Measurements from ENCODE around the gene GFI1. TPM values are rescaled to one million over a fixed set of nuclear protein-coding genes. Genes with fewer than 3 reads are reported as not detected.

Gene GFI1
- total and polyA plus RNA-seq, 8 donors, result 0.32 to 2.0 (median 0.65) TPM

DNA sequence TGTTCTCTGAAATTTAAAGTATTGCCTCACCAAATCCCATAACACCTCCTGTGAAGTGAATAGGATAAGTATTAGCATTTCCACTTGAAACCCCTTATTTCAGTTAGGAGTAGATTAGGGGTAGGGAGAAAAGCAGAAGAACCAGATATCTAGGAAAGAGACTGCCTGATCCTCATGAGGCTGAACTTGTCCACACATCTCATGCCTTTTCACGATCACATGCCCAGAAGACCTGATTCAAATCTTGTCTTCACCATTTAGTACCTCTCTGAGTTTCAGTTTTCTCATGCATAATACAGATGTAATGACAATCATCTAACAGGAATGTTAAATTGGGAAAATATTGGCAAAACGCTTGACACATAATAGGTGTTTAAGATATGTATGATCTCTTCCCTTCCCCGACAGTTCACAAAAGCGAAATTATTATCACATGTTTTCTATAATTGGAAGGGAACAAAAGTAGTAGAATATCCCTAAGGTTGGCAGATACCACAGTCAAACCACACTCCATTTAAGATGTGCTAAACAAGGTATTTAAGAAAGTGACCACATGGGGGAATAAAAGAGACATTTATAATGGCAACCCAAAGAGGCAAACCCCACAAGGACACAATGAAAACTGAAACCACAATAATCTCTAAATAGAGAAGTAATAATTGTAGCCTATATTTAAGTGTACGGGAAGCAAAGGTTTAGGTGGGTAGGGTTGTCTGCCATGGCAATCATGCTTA lies 25.2 kb downstream of the GFI1 start:
- no peak for TF ChIP-seq CTCF (IDR thresholded peaks at IDR 0.05)
- H3K36me3 ChIP-seq, result no peaks in the 10 kb centered on the region
- peaks cover 0 to 46% of the 10 kb centered on the region in 2 donors for H3K4me1 ChIP-seq
- H3K27me3 ChIP-seq, result no peaks in the 10 kb centered on the region
- intact Hi-C loops (cut with DNase I), result no loop called here
- H3K9me3 ChIP-seq, result no peaks in the 10 kb centered on the region
- ATAC-seq (no peak), DNase-seq (no peak)
- H3K4me3 ChIP-seq, result no peak overlapping the region
- peak overlapping the region in 1 of 2 donors; percentile 86 for H3K27ac ChIP-seq

GRCh38 chr1:92459871-92460320 lies 26.8 kb downstream of the GFI1 start:
- Histone ChIP-seq H3K4me1 (peaks cover 0 to 46% of the 10 kb centered on the region in 2 donors), H3K9me3 (no peaks in the 10 kb centered on the region), H3K36me3 (no peaks in the 10 kb centered on the region), H3K4me3 (no peak overlapping the region), H3K27me3 (no peaks in the 10 kb centered on the region), H3K27ac (peak overlapping the region in 1 of 2 donors; percentile 86)
- DNase-seq (no peak), ATAC-seq (peak; percentile 68)
- intact Hi-C loops (cut with DNase I), result no loop called here
- no peak for TF ChIP-seq CTCF (IDR thresholded peaks at IDR 0.05)

DNA sequence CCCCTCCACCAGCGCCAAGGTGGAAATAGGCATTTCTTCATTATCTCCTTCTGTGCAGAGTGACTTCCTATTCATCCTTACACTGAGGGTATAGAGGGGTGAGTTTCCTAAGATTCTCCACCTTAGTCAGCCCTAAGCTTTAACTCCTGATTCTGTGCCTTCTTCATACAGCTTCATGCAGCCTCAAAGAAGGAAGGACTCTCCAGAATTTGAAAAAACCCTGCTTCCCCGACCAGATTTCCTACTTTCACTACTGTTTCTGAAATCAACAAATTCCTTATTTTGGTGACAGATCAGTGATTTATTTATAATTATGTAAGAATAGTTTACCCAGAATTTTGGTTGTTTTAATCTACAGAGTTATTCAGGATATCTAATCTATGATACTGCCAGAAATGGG lies 28.6 kb downstream of the GFI1 start:
- DNase-seq (no peak), ATAC-seq (no peak)
- Histone ChIP-seq H3K27me3 (no peaks in the 10 kb centered on the region), H3K27ac (no peak overlapping the region), H3K36me3 (no peaks in the 10 kb centered on the region), H3K9me3 (no peaks in the 10 kb centered on the region), H3K4me3 (no peak overlapping the region), H3K4me1 (peaks cover 0 to 35% of the 10 kb centered on the region in 2 donors)
- no peak for TF ChIP-seq CTCF (IDR thresholded peaks at IDR 0.05)
- intact Hi-C loops (cut with DNase I), result no loop called here

- H3K4me3 ChIP-seq, result no peak overlapping the region
- TF ChIP-seq CTCF (IDR thresholded peaks at IDR 0.05), result no peak
- no peaks in the 10 kb centered on the region for H3K4me1 ChIP-seq
- H3K27ac ChIP-seq, result no peak overlapping the region
- no peak for ATAC-seq
- H3K36me3 ChIP-seq, result no peaks in the 10 kb centered on the region
- no peak for DNase-seq
- intact Hi-C loops (cut with DNase I), result no loop called here
- no peaks in the 10 kb centered on the region for H3K9me3 ChIP-seq
- no peaks in the 10 kb centered on the region for H3K27me3 ChIP-seq
Observed at GRCh38 chr1:92447976-92448375, 38.7 kb downstream of the GFI1 start.

GRCh38 chr1:92447033-92447681 lies 39.6 kb downstream of the GFI1 start:
- H3K27ac ChIP-seq, result no peak overlapping the region
- no peaks in the 10 kb centered on the region for H3K36me3 ChIP-seq
- H3K4me3 ChIP-seq, result no peak overlapping the region
- no peak for DNase-seq
- intact Hi-C loops (cut with DNase I), result no loop called here
- H3K4me1 ChIP-seq, result no peaks in the 10 kb centered on the region
- H3K27me3 ChIP-seq, result no peaks in the 10 kb centered on the region
- no peak for ATAC-seq
- H3K9me3 ChIP-seq, result no peaks in the 10 kb centered on the region
- no peak for TF ChIP-seq CTCF (IDR thresholded peaks at IDR 0.05)
